HUDEP-2 (cell line): ENCODE measurements around the gene ANKRD11.

Source experiments
- DNase-seq, 76 experiments: peaks; one replicate each; lab custom pipeline; 2025; ENCODE audit not compliant: unreplicated experiment in 76 of 76; lab: John Stamatoyannopoulos, UW

Gene ANKRD11

DNA sequence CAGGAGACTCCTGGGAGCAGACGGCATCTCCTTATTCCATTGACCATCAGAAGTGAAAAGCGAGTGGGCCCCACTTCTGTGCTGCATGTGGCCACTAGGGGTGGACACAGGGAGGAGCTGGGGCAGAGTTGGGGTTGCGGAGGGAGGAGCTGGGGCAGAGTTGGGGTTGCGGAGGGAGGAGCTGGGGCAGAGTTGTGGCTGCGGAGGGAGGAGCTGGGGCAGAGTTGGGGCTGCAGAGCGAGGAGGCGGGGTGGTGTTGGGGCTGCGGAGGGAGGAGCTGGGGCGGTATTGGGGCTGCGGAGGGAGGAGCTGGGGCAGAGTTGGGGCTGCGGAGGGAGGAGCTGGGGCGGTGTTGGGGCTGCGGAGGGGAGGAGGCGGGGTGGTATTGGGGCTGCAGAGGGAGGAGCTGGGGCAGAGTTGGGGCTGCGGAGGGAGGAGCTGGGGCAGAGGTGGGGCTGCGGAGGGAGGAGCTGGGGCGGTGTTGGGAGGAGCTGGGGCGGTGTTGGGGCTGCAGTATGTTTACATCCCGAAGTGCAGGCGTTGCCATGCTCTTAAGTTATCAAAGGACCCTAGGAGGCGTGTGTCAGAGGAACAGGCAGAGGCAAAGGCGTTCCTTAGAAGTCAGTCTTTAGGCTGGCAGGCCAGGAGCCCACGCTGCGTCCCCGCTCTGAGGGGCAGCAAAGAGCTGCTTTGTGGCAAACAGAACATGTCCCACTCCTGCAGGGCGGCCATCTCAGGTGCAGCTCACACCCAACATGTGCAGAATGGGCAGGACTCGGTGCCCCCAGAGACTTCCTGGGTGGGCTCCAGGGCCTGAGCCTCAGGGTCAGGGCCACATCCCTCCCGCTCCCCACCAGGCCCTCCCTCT is 196.9 kb downstream of the ANKRD11 start:
- peak in 4 of 76 experiments; percentile 5 to 21 (median 12) for DNase-seq

- DNase-seq, result no peak
Measured at GRCh38 chr16:89292443-89293078, 197.8 kb downstream of the ANKRD11 start.

GRCh38 chr16:89291776-89292175 is 198.6 kb downstream of the ANKRD11 start:
- DNase-seq, result no peak

- no peak for DNase-seq
Measured at GRCh38 chr16:89291363-89291762, 199.0 kb downstream of the ANKRD11 start.

GRCh38 chr16:89290887-89291286 is 199.5 kb downstream of the ANKRD11 start:
- no peak for DNase-seq

- no peak for DNase-seq
Measured at GRCh38 chr16:89290472-89290871, 199.9 kb downstream of the ANKRD11 start.

- peak in 69 of 76 experiments; percentile 7 to 81 (median 52) for DNase-seq
Measured at GRCh38 chr16:89289428-89290395, 200.6 kb downstream of the ANKRD11 start.

DNA sequence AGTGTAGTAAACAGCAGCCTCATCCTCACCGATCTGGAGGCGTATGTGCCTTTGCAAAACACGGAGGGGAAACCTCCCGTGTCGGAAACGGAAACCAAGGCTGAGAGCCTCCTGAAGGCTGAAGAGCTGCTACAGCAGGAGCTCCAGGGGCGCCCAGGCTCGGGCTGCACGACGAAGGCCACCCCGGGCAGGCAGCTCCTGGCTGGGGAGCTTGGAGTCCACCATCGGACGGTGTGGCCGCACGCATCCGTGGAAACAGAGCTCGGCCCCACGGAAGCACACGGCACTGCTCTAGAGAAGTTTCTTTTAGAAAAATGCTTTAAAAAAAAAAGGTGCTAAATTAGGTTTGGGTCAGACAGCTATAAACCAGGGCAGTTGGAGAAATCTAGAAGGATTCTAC is 201.4 kb downstream of the ANKRD11 start:
- no peak for DNase-seq

DNA sequence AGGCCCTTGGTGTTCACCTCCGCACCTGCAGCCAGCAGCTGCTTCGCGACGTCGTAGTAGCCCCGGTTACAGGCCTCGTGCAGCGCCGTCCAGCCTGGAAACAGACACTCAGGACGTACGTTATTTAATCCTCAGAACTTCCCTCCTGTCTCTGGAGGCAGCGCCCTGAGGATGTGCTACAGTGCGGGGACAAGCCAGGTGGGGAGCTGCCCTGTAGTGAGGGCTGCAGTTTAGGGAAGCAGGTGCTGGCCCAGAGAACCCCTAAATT is 201.8 kb downstream of the ANKRD11 start:
- no peak for DNase-seq

GRCh38 chr16:89287777-89288576 is 202.4 kb downstream of the ANKRD11 start:
- DNase-seq, result no peak

GRCh38 chr16:89286096-89286495 is 204.3 kb downstream of the ANKRD11 start:
- no peak for DNase-seq

GRCh38 chr16:89285381-89285780 is 205.0 kb downstream of the ANKRD11 start:
- no peak for DNase-seq

DNA sequence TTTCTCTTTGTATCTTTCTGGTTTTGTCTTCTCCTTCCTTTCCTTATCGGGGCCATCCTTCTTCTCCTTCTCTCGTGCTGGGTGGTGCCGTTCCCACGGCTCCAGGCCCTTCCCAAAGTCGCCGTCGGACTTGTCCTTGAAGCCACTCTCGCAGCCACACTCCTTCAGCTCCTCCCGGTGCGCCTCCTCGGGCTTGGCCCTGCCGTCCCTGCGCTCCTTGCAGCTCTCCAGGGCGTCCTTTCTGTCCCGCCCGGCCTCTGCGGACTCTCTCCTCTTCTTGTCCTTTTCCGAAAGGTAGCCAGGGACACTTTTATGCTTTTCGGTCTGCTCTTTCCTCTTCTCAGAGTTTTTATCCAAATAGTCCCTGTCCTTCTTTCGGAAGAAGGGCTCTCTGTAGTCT is 206.9 kb downstream of the ANKRD11 start:
- no peak for DNase-seq

GRCh38 chr16:89282523-89282922 is 207.8 kb downstream of the ANKRD11 start:
- DNase-seq, result no peak

GRCh38 chr16:89281829-89282228 is 208.5 kb downstream of the ANKRD11 start:
- DNase-seq, result no peak

- no peak for DNase-seq
Measured at GRCh38 chr16:89281189-89281577, 209.2 kb downstream of the ANKRD11 start.

DNA sequence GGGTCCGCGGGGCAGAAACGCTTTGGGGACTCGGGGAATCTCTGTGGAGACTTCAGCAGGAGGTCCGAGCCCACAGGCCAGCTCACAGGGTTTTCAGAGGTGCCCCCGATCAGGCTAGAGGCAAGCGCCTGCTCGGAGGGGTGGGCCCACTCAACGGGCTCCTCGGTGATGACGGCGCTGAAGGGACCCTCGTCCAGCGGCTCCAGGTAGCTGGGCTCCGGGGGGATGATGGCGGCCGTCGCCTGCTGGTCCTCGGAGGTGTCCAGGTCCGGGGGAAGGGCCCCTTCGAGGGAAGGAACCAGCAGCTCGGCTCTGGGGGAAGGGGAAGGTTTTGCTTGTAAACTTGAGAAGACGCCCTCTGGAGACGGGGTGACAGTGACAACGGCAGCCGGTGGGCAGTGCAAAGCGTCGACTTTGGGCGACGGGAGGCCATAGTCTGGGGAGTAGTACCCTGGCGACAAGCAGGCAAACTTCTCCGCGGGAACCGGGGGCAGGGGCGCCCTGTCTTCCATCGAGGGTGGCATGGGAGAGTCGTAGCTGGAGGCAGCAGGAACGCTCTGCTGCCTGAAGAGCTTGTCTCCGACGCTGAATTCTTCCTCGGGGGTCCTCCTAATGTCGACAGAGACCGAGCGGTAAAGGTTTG is 209.7 kb downstream of the ANKRD11 start:
- DNase-seq, result no peak

GRCh38 chr16:89279666-89280481 is 210.5 kb downstream of the ANKRD11 start:
- no peak for DNase-seq
